ENCODE data around the gene RNPS1.

RNPS1 gene

GRCh38 chr16:2267913-2268666 lies at the start of gene RNPS1:
TSS of gene RNPS1 (minus strand) at chr16:2268126. CDS start at chr16:2264643, 3,483 bp downstream.
- in situ Hi-C loops (cut with MboI; ENCODE audit: low pct_unique_long_range_greater_than_20kb, low sequenced_read_pairs, unreplicated experiment): no loop called here
- DNase-seq (ENCODE audit: low spot score): peak; percentile 100
- TF ChIP-seq CTCF (IDR thresholded peaks at IDR 0.05; ENCODE audit: extremely low read depth, insufficient read depth, missing control alignments): no peak

- DNase-seq (ENCODE audit: low spot score): no peak
- in situ Hi-C loops (cut with MboI; ENCODE audit: low pct_unique_long_range_greater_than_20kb, low sequenced_read_pairs, unreplicated experiment): no loop called here
Measured at GRCh38 chr16:2317231-2318020, 49.5 kb upstream of the RNPS1 start.

DNA sequence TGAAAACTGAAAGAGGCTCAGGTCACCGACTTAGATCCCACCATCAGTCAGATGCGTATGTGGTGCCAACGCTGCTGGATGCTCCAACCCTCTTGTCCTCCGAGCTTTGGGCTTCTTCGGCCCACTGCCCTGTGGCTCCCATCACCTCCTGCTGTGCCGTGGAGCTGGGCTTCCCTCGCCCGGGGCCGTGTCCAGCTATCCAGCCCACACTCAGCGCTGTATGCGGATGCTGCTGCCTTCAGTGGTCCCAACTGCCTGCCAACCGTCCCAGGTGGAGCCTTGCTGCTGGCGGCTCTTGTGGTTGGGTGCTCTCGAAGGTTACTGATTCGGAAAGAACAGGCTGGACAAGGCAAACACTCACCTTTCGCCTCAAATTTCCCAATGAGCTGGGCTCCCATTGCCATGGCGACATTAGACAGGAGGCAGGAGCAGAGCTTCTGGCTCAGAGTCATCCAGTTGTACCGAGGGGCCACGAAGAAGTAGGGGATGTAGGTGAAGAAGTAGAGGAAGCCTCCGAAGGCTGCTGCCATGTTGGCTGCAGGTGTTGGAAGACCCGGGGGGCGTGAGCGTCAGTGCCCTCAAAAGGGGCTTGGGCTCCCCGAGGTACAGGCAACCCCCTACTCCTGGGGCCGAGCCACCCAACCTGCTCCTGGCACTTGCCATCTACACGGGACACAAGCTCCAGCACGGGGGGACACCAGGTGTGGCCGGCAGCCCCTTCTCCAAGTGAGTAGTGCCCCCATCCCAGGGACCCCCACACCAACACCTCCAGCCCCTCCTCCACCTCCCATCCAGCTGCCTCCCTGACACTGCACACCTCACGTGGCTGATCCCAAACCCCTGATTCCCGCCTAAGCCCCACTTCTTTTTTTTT lies 40.4 kb upstream of the RNPS1 start:
- no peak for TF ChIP-seq CTCF (IDR thresholded peaks at IDR 0.05; ENCODE audit: extremely low read depth, insufficient read depth, missing control alignments)
- DNase-seq (ENCODE audit: low spot score): no peak
- in situ Hi-C loops (cut with MboI; ENCODE audit: low pct_unique_long_range_greater_than_20kb, low sequenced_read_pairs, unreplicated experiment): no loop called here

More at GRCh38 chr16:2317231-2318020, 49.5 kb upstream of the RNPS1 start:
- no peak for TF ChIP-seq CTCF (IDR thresholded peaks at IDR 0.05; ENCODE audit: extremely low read depth, insufficient read depth, missing control alignments)

- DNase-seq (ENCODE audit: low spot score): no peak
- in situ Hi-C loops (cut with MboI; ENCODE audit: low pct_unique_long_range_greater_than_20kb, low sequenced_read_pairs, unreplicated experiment): no loop called here
- TF ChIP-seq CTCF (IDR thresholded peaks at IDR 0.05; ENCODE audit: extremely low read depth, insufficient read depth, missing control alignments): no peak
Measured at GRCh38 chr16:2299915-2300192, 31.9 kb upstream of the RNPS1 start.

GRCh38 chr16:2299121-2299914 lies 31.4 kb upstream of the RNPS1 start:
- in situ Hi-C loops (cut with MboI; ENCODE audit: low pct_unique_long_range_greater_than_20kb, low sequenced_read_pairs, unreplicated experiment): no loop called here
- TF ChIP-seq CTCF (IDR thresholded peaks at IDR 0.05; ENCODE audit: extremely low read depth, insufficient read depth, missing control alignments): no peak
- DNase-seq (ENCODE audit: low spot score): no peak

- in situ Hi-C loops (cut with MboI; ENCODE audit: low pct_unique_long_range_greater_than_20kb, low sequenced_read_pairs, unreplicated experiment): no loop called here
- TF ChIP-seq CTCF (IDR thresholded peaks at IDR 0.05; ENCODE audit: extremely low read depth, insufficient read depth, missing control alignments): no peak
- no peak for DNase-seq (ENCODE audit: low spot score)
Measured at GRCh38 chr16:2298621-2299020, 30.7 kb upstream of the RNPS1 start.
